Activated naive CD8-positive, alpha-beta T cell treated with anti-CD3 and anti-CD28 coated beads for 36 hours (primary cell): Measurements from ENCODE around the gene FEM1A. TPM values are rescaled to one million over a fixed set of nuclear protein-coding genes. Genes with fewer than 3 reads are reported as not detected.
"Not testable (repeated sequence)": the region's sequence is repeated elsewhere in the genome, so short reads cannot be mapped to it uniquely, and the experiment has no call there.

Experiments
- DNase-seq: peaks from one replicate; pipeline ENCODE4 v3.0.0; 2021
- H3K27ac Mint-ChIP-seq: one replicate; pipeline ENCODE4 v1.8.0; 2022; ENCODE audit warnings: mild to moderate bottlenecking, moderate library complexity, mixed read lengths
- H3K27me3 Mint-ChIP-seq: one replicate; pipeline ENCODE4 v1.8.0; 2022; ENCODE audit warnings: mild to moderate bottlenecking, mixed read lengths
- H3K36me3 Mint-ChIP-seq: one replicate; pipeline ENCODE4 v1.8.0; 2021; ENCODE audit warnings: mild to moderate bottlenecking, mixed read lengths
- H3K4me1 Mint-ChIP-seq: one replicate; pipeline ENCODE4 v1.8.0; 2021; ENCODE audit warnings: mixed read lengths
- H3K4me3 Mint-ChIP-seq: one replicate; pipeline ENCODE4 v1.8.0; 2022; ENCODE audit warnings: mild to moderate bottlenecking, moderate library complexity, mixed read lengths
- H3K9me3 Mint-ChIP-seq: one replicate; pipeline ENCODE4 v1.8.0; 2022; ENCODE audit warnings: mixed read lengths
- total RNA-seq, 2 experiments: library from RNA; stranded (reverse); gene quantifications; one replicate each; pipeline ENCODE4 v1.2.3, GENCODE V29; 2021

FEM1A gene
- total RNA-seq, 2 experiments from 2014 or later: 21.8 to 22.5 TPM

DNA sequence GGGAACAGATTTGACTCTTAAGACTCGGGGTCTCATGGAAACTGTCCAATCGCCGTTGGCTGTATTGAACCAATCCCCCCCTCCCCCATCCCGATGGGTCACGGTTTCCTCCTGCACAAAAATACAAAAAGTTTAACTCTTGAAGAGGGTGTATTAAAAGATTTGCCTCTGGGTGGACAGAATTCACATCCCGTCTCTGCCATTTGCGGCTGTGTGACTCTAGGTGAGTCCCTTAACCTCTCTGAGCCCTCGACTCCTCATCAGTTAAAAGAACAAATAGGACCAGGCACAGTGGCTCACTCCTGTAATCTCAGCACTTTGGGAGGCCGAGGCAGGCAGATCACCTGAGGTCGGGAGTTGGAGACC is 31.3 kb upstream of the FEM1A start:
- H3K9me3 Mint-ChIP-seq: peaks cover 3% of the 10 kb centered on the region
- no peak for DNase-seq
- H3K27me3 Mint-ChIP-seq: peaks cover 87% of the 10 kb centered on the region
- H3K4me1 Mint-ChIP-seq: peaks cover 6% of the 10 kb centered on the region
- no peaks in the 10 kb centered on the region for H3K36me3 Mint-ChIP-seq
- H3K4me3 Mint-ChIP-seq: peak overlapping the region; percentile 42
- no peak overlapping the region for H3K27ac Mint-ChIP-seq

GRCh38 chr19:4763021-4763420 is 28.5 kb upstream of the FEM1A start:
- H3K4me3 Mint-ChIP-seq: no peak overlapping the region
- peaks cover 66% of the 10 kb centered on the region for H3K27me3 Mint-ChIP-seq
- H3K27ac Mint-ChIP-seq: no peak overlapping the region
- peaks cover 3% of the 10 kb centered on the region for H3K9me3 Mint-ChIP-seq
- DNase-seq: no peak
- no peaks in the 10 kb centered on the region for H3K36me3 Mint-ChIP-seq
- peaks cover 6% of the 10 kb centered on the region for H3K4me1 Mint-ChIP-seq

GRCh38 chr19:4764393-4764660 is 27.2 kb upstream of the FEM1A start:
- Mint-ChIP-seq H3K27me3 (peaks cover 56% of the 10 kb centered on the region), H3K36me3 (no peaks in the 10 kb centered on the region), H3K4me3 (no peak overlapping the region), H3K9me3 (no peaks in the 10 kb centered on the region), H3K27ac (no peak overlapping the region), H3K4me1 (peaks cover 5% of the 10 kb centered on the region)
- no peak for DNase-seq

GRCh38 chr19:4768934-4769777 is 22.4 kb upstream of the FEM1A start:
- Mint-ChIP-seq H3K36me3 (no peaks in the 10 kb centered on the region), H3K4me1 (no peaks in the 10 kb centered on the region), H3K4me3 (no peak overlapping the region), H3K9me3 (no peaks in the 10 kb centered on the region), H3K27me3 (peaks cover 30% of the 10 kb centered on the region), H3K27ac (no peak overlapping the region)
- DNase-seq: peak; percentile 80

DNA sequence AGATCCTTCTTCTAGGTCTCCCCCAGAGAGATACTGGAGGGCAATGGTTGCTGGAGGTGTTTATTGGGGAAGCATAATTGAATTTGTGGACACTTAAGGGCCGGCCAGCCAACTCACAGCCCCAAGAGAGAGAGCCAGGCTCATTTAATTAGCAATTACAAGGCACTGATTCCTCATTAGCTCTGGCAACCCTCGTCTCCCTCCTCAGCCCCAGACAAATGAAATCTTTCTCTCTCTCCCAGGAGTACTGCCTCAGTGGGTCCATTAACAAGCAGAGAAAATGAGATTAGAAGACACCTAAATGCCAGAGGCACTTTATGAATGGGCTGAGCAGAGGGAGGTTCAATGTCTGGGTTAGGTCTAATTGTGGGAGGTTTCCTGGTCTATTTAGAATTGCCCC is 19.0 kb upstream of the FEM1A start:
- DNase-seq: no peak
- H3K36me3 Mint-ChIP-seq: no peaks in the 10 kb centered on the region
- H3K4me1 Mint-ChIP-seq: no peaks in the 10 kb centered on the region
- H3K9me3 Mint-ChIP-seq: no peaks in the 10 kb centered on the region
- H3K4me3 Mint-ChIP-seq: no peak overlapping the region
- no peak overlapping the region for H3K27ac Mint-ChIP-seq
- peaks cover 28% of the 10 kb centered on the region for H3K27me3 Mint-ChIP-seq

DNA sequence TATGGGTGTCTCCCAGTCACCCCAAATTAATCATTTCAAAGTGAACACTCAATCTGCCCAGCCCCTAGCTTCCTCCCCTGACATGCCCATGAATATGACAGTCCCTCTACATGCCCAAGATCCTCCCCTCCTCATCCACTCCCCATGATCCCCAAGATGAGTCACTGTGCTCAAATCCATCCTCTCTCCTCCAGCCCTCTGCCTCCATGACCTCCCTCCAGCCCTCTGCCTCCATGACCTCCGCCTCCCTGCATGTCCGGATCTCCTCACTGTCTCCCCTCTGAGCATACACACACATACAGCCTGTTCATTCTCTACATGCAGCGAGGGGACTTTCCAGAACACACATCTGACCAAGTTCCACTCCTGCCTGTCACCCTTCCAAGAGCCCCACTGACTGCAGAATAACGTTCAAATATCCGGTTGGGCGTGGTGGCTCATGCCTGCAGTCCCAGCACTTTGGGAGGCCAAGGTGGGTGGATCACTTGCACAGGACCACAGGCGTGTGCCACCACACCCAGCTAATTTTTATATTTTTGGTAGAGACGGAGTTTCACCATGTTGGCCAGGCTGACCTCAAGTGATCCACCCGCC is 18.4 kb upstream of the FEM1A start:
- Mint-ChIP-seq H3K27ac (no peak overlapping the region), H3K36me3 (no peaks in the 10 kb centered on the region), H3K4me1 (no peaks in the 10 kb centered on the region), H3K9me3 (no peaks in the 10 kb centered on the region), H3K27me3 (peaks cover 28% of the 10 kb centered on the region), H3K4me3 (no peak overlapping the region)
- DNase-seq: no peak

DNA sequence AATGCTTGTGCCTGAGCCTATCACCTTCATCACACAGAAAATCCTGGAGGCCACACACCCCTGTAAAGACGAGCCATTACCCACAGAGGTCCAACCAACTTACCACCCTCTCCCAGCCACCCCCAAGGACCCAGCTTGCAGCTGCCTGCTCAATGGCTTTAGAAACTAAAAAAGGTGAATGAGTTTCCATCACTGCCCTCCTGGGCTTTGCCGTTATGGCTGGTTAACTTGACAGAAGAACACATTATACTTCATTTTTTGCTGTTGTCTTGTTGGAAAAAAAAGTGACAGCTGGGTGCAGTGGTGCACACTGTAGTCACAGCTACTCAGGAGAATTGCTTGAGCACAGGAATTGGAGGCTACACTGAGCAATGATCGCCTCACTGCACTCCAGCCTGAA is 17.4 kb upstream of the FEM1A start:
- Mint-ChIP-seq H3K4me3 (no peak overlapping the region), H3K36me3 (no peaks in the 10 kb centered on the region), H3K27me3 (peaks cover 32% of the 10 kb centered on the region), H3K4me1 (no peaks in the 10 kb centered on the region), H3K9me3 (no peaks in the 10 kb centered on the region), H3K27ac (no peak overlapping the region)
- no peak for DNase-seq

DNA sequence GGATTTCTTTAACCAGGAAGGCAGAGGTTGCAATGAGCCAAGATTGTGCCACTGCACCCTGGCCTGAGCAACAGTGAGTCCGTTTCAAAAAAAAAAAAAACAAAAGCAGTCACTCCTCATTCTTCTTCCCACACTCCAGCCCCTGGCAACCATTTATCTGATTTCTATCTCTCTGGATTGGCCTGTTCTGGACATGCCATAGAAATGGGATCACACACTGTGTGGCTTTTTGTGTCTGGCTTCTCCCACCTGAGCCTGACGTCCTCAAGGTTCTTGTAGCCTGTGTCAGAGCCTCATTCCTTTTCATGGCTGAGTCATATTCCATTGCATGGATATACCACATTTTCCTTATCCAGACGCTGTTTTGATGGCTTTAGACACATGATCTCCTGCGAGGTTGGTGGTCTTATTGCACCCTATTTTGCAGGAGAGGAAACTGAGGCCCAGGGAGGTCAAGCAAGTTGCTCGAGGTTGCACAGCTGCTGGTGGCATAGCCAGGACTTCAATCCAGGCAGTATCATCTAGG is 15.8 kb upstream of the FEM1A start:
- no peaks in the 10 kb centered on the region for H3K36me3 Mint-ChIP-seq
- no peaks in the 10 kb centered on the region for H3K9me3 Mint-ChIP-seq
- H3K4me3 Mint-ChIP-seq: no peak overlapping the region

DNA sequence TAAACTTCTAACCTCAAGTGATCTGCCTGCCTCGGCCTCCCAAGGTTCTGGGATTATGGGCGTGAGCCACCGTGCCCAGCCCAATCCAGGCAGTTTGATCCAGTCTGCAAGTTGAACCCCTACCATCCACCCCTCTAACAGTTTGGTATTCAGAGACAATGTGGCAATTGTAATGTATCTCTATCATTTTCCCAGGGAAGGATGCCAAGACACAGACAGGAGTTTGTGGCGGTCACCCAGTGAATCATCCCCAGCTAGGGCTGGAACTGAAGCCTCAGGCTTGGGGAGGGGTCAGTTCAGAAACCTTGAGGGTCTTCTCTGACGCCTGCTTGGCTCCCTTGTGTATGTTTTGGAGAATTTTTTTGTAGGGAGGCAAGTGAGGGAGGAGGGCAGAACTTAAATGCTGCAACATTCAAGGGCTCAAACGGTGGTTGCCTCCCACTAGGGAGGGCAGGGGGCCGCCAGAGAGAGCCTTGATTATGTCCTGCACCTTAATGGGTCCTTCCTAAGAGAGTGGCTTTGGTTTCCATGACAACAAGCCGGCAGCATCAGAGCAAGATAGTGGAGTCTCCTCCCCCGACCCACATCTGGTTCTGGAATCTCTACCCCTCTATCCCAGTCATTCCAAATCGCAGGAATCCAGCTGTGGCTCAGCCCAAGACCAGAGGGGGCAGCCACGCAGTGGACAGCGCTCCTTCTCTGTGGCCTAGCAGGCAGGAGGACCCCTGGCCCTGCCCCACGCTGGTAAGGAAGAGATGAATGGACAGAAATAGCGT is 14.9 kb upstream of the FEM1A start:
- DNase-seq: no peak
- Mint-ChIP-seq H3K4me3 (no peak overlapping the region), H3K27me3 (peaks cover 32% of the 10 kb centered on the region), H3K27ac (no peak overlapping the region), H3K36me3 (peaks cover 2% of the 10 kb centered on the region), H3K4me1 (no peaks in the 10 kb centered on the region), H3K9me3 (no peaks in the 10 kb centered on the region)

More for the DNA sequence above, 15.8 kb upstream of the FEM1A start:
- H3K27me3 Mint-ChIP-seq: peaks cover 32% of the 10 kb centered on the region
- no peak for DNase-seq
- no peaks in the 10 kb centered on the region for H3K4me1 Mint-ChIP-seq
- no peak overlapping the region for H3K27ac Mint-ChIP-seq

- peaks cover 25% of the 10 kb centered on the region for H3K27me3 Mint-ChIP-seq
- H3K9me3 Mint-ChIP-seq, H3K27ac Mint-ChIP-seq, H3K36me3 Mint-ChIP-seq, DNase-seq, H3K4me1 Mint-ChIP-seq, H3K4me3 Mint-ChIP-seq: not testable (repeated sequence)
These were observed 13.4 kb upstream of the FEM1A start for GRCh38 chr19:4778124-4778523.

GRCh38 chr19:4780860-4781259 is 10.7 kb upstream of the FEM1A start:
- no peak overlapping the region for H3K27ac Mint-ChIP-seq
- no peaks in the 10 kb centered on the region for H3K9me3 Mint-ChIP-seq
- no peak overlapping the region for H3K4me3 Mint-ChIP-seq
- H3K4me1 Mint-ChIP-seq: no peaks in the 10 kb centered on the region
- peaks cover 19% of the 10 kb centered on the region for H3K27me3 Mint-ChIP-seq
- DNase-seq: no peak
- H3K36me3 Mint-ChIP-seq: peaks cover 2% of the 10 kb centered on the region

- Mint-ChIP-seq H3K4me1 (no peaks in the 10 kb centered on the region), H3K4me3 (no peak overlapping the region), H3K9me3 (no peaks in the 10 kb centered on the region), H3K36me3 (peaks cover 2% of the 10 kb centered on the region), H3K27me3 (peaks cover 20% of the 10 kb centered on the region), H3K27ac (no peak overlapping the region)
- no peak for DNase-seq
These were observed 9.7 kb upstream of the FEM1A start for GRCh38 chr19:4781801-4782200.

- not testable (repeated sequence) for H3K9me3 Mint-ChIP-seq, H3K27ac Mint-ChIP-seq, H3K4me1 Mint-ChIP-seq, H3K36me3 Mint-ChIP-seq, H3K4me3 Mint-ChIP-seq, DNase-seq
- H3K27me3 Mint-ChIP-seq: peaks cover 13% of the 10 kb centered on the region
These were observed 5.0 kb upstream of the FEM1A start for GRCh38 chr19:4786412-4787016.

GRCh38 chr19:4792019-4792865 is 708 bp downstream of the FEM1A start:
- not testable (repeated sequence) for H3K27me3 Mint-ChIP-seq, H3K9me3 Mint-ChIP-seq
- H3K27ac Mint-ChIP-seq: peak overlapping the region; percentile 90
- DNase-seq: peak; percentile 36
- peaks cover 33% of the 10 kb centered on the region for H3K4me1 Mint-ChIP-seq
- peak overlapping the region; percentile 90 for H3K4me3 Mint-ChIP-seq
- peaks cover 26% of the 10 kb centered on the region for H3K36me3 Mint-ChIP-seq
